ENCODE results near the gene TMEFF1. TPM values are rescaled to one million over a fixed set of nuclear protein-coding genes. Genes with fewer than 3 reads are reported as not detected.

Gene TMEFF1
- total and polyA plus RNA-seq, 2 of the 8 experiments (the other 6 are each of a cell fraction or from before 2014, with no cell fraction given), result 13.5 to 68.2 TPM

DNA sequence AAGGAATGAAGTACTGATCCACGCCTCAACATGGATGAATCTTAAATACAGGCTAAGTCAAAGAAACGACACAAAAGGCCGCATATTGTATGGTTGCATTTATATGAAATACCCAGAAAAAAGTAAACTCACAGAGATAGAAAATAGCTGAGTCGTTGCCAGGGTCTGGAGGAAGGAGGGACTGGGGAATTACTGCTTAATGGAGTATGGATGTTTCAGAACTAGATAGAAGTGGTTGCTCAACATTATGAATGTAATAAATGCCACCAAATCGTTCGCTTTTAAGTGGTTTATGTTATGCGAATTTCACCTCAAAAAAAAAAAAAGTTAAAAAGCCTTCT is 46.8 kb upstream of the TMEFF1 start:
- Histone ChIP-seq H4K91ac (replicated peaks; ENCODE audit: insufficient read length, low read length) (no peak overlapping the region), H2BK120ac (replicated peaks; ENCODE audit: low read depth, low read length) (no peak overlapping the region), H3K14ac (ENCODE audit: insufficient read length) (no peak overlapping the region), H3K9ac (replicated peaks in 1 of 4; ENCODE audit: extremely low read depth in 1 of 4, low read depth in 3 of 4, low read length in 3 of 4) (peak overlapping the region in 3 of 4 experiments; percentile 36 to 80 (median 59); a peak in 6 of 7 replicates), H2BK12ac (ENCODE audit: low read depth, low read length) (no peak overlapping the region), H3K4me2 (ENCODE audit: insufficient read depth in 1 of 2, low read depth in 2 of 2, low read length in 2 of 2) (peak overlapping the region; percentile 92 to 98; a peak in 3 of 4 replicates), H3K27ac (ENCODE audit: low read depth, low read length) (0 out of 2 replicates have a peak overlapping the region, but pooled peaks have one; percentile 39), H2AFZ (ENCODE audit: low read length) (peak overlapping the region; percentile 98), H2BK15ac (ENCODE audit: low read length) (no peak overlapping the region), H3K9me3 (ENCODE audit: insufficient read depth in 2 of 2, low read depth in 1 of 2, low read length in 1 of 2) (no peaks in the 10 kb centered on the region), H3K4ac (replicated peaks; ENCODE audit: insufficient read length, low read depth, low read length) (no peak overlapping the region), H4K8ac (ENCODE audit: extremely low read depth, insufficient read depth, low read length) (peak overlapping the region; percentile 69; the same call in 1 of the 2 replicates), H4K20me1 (replicated peaks in 1 of 2; ENCODE audit: control insufficient read depth in 1 of 2, insufficient read depth in 2 of 2, low read length in 2 of 2) (peaks cover 0 to 3% of the 10 kb centered on the region in 2 experiments), H3K23me2 (ENCODE audit: low read depth, low read length) (peaks cover 9% of the 10 kb centered on the region), H3K18ac (ENCODE audit: extremely low read depth, low read length) (peak overlapping the region; percentile 75), H4K5ac (ENCODE audit: insufficient read length, low read depth, low read length) (no peak overlapping the region), H3K4me3 (ENCODE audit: extremely low read depth in 1 of 4, insufficient read depth in 2 of 4, low read depth in 3 of 4, low read length in 4 of 4) (peak overlapping the region; percentile 58 to 94 (median 75)), H2BK20ac (ENCODE audit: low read length) (no peak overlapping the region), H3K4me1 (replicated peaks in 1 of 4; ENCODE audit: control insufficient read depth in 3 of 4, insufficient read depth in 4 of 4, low read length in 3 of 4) (peaks cover 0 to 13% (median 8%) of the 10 kb centered on the region in 4 experiments; a peak in 4 of 7 replicates), H2AK5ac (ENCODE audit: low read depth, low read length) (no peak overlapping the region), H3K79me2 (ENCODE audit: control insufficient read depth in 1 of 2, insufficient read depth in 2 of 2, low read length in 2 of 2) (peaks cover 0 to 30% of the 10 kb centered on the region in 2 experiments; a peak in 3 of 4 replicates), H3K27me3 (replicated peaks in 1 of 4; ENCODE audit: control insufficient read depth in 3 of 4, extremely low read depth in 1 of 4, insufficient read depth in 3 of 4, low read length in 3 of 4) (no peaks in the 10 kb centered on the region), H2BK5ac (ENCODE audit: low read depth, low read length) (peak overlapping the region; percentile 61; the same call in 1 of the 2 replicates), H3K56ac (replicated peaks; ENCODE audit: insufficient read length, low read depth, low read length) (no peak overlapping the region), H3K23ac (ENCODE audit: insufficient read length) (no peak overlapping the region), H3K79me1 (ENCODE audit: low read depth, low read length) (peaks cover 4% of the 10 kb centered on the region), H3K36me3 (ENCODE audit: control insufficient read depth in 2 of 4, insufficient read depth in 4 of 4, low read length in 3 of 4) (no peaks in the 10 kb centered on the region)
- DNase-seq (ENCODE audit: low read depth in 1 of 2, low spot score in 2 of 2) (no peak), FAIRE-seq (no peak)
- ChIA-PET POLR2A (ENCODE audit: partially characterized antibody) (interaction anchor here (0.6 to 3.7 kb wide), 14 partner anchors 8 to 1062 kb away, joined by 3 to 23 read pairs (median 4); partner anchors contain the start of genes TEX10 and TMEFF1), CTCF (ENCODE audit: partially characterized antibody) (interaction anchor here (0.6 to 2.1 kb wide), 3 partner anchors 12 to 408 kb away, joined by 3 to 10 read pairs (median 4); no protein-coding TSS in a partner anchor)
- 58% methylated on average over 7 of the region's 7 CpGs; no CpG with 5 or more reads in 1 of the 2 experiments for WGBS, 2 experiments (ENCODE audit: extremely low coverage in 1 of 2, insufficient coverage in 1 of 2, insufficient read length in 1 of 2, insufficient replicate concordance in 2 of 2, low coverage in 1 of 2, low lambda C conversion rate in 2 of 2, missing lambda C conversion rate in 1 of 2)
- TF ChIP-seq EP300 (IDR thresholded peaks at IDR 0.05; ENCODE audit: borderline replicate concordance in 1 of 2, low read depth in 2 of 2, low read length in 2 of 2) (no peak), SIX5 (IDR thresholded peaks at IDR 0.05; ENCODE audit: low read depth, low read length) (no peak), JUN (IDR thresholded peaks at IDR 0.05; ENCODE audit: low read depth, low read length) (no peak), CHD2 (IDR thresholded peaks at IDR 0.05; ENCODE audit: low read length) (no peak), KDM4A (IDR thresholded peaks at IDR 0.05; ENCODE audit: low read depth, low read length, severe bottlenecking) (no peak), SP2 (IDR thresholded peaks at IDR 0.05; ENCODE audit: low read length) (no peak), GTF2F1 (IDR thresholded peaks at IDR 0.05; ENCODE audit: borderline replicate concordance, low read depth, low read length) (no peak), HDAC6 (IDR thresholded peaks at IDR 0.05; ENCODE audit: low read depth, low read length) (no peak), JUND (IDR thresholded peaks at IDR 0.05; ENCODE audit: low read length) (no peak), CBX8 (IDR thresholded peaks at IDR 0.05; ENCODE audit: borderline replicate concordance, low read depth, low read length) (no peak)
